ENCODE results near the gene PATL2. TPM values are rescaled to one million over a fixed set of nuclear protein-coding genes. Genes with fewer than 3 reads are reported as not detected.
"Not testable (repeated sequence)": the region's sequence is repeated elsewhere in the genome, so short reads cannot be mapped to it uniquely, and the experiment has no call there.

PATL2 gene
- total and polyA plus RNA-seq, 10 donors = 17.0 to 64.2 (median 28.9) TPM

GRCh38 chr15:44697014-44697413 lies 14.1 kb downstream of the PATL2 start:
- peak overlapping the region in 1 of 8 donors; percentile 6 for H3K27ac ChIP-seq
- no peak for DNase-seq
- TF ChIP-seq CTCF (IDR thresholded peaks at IDR 0.05 in 8 of 11, conservative IDR thresholded peaks at IDR 0.05 in 3 of 11) (no peak), POLR2A (IDR thresholded peaks at IDR 0.05) (no peak), POLR2AphosphoS5 (IDR thresholded peaks at IDR 0.05) (no peak)
- no peak overlapping the region for H3K4me3 ChIP-seq
- H3K9me3 ChIP-seq = peaks cover 0 to 27% (median 20%) of the 10 kb centered on the region in 8 donors
- intact Hi-C loops (cut with DNase I; ENCODE audit: low total_unique reads) = no loop called here
- H3K27me3 ChIP-seq (replicated peaks in 1 of 7) = no peaks in the 10 kb centered on the region
- H3K36me3 ChIP-seq = no peaks in the 10 kb centered on the region
- H3K4me1 ChIP-seq = peaks cover 0 to 6% (median 0%) of the 10 kb centered on the region in 6 donors

GRCh38 chr15:44695294-44695693 lies 15.8 kb downstream of the PATL2 start:
- WGBS, 5 donors = 79 to 88% (median 85%) methylated on average over 3 of the region's 3 CpGs
- Histone ChIP-seq H3K4me3 (no peak overlapping the region), H3K27ac (peak overlapping the region in 5 of 8 donors; percentile 8 to 50 (median 22)), H3K4me1 (peaks cover 0 to 12% (median under 1%) of the 10 kb centered on the region in 6 donors), H3K9me3 (peaks cover 0 to 17% (median 7%) of the 10 kb centered on the region in 8 donors), H3K36me3 (no peaks in the 10 kb centered on the region), H3K27me3 (replicated peaks in 1 of 7) (no peaks in the 10 kb centered on the region)
- TF ChIP-seq CTCF (IDR thresholded peaks at IDR 0.05 in 8 of 11, conservative IDR thresholded peaks at IDR 0.05 in 3 of 11) = no peak
- no peak for TF ChIP-seq POLR2A (IDR thresholded peaks at IDR 0.05)
- TF ChIP-seq POLR2AphosphoS5 (IDR thresholded peaks at IDR 0.05) = no peak
- DNase-seq = no peak
- intact Hi-C loops (cut with DNase I; ENCODE audit: low total_unique reads) = no loop called here

- intact Hi-C loops (cut with DNase I; ENCODE audit: low total_unique reads) = no loop called here
- H3K4me1 ChIP-seq = peaks cover 0 to 19% (median 2%) of the 10 kb centered on the region in 6 donors
- peaks cover 0 to 8% (median 2%) of the 10 kb centered on the region in 8 donors for H3K9me3 ChIP-seq
- peak overlapping the region in 2 of 8 donors; percentile 0 to 13 for H3K27ac ChIP-seq
- no peak for DNase-seq
- 88 to 92% (median 91%) methylated on average over 4 of the region's 4 CpGs for WGBS, 5 donors
- H3K27me3 ChIP-seq (replicated peaks in 1 of 7) = no peaks in the 10 kb centered on the region
- no peak for TF ChIP-seq CTCF (IDR thresholded peaks at IDR 0.05 in 8 of 11, conservative IDR thresholded peaks at IDR 0.05 in 3 of 11)
- no peak for TF ChIP-seq POLR2AphosphoS5 (IDR thresholded peaks at IDR 0.05)
- TF ChIP-seq POLR2A (IDR thresholded peaks at IDR 0.05) = no peak
- H3K36me3 ChIP-seq = no peaks in the 10 kb centered on the region
- H3K4me3 ChIP-seq = no peak overlapping the region
These were observed 16.7 kb downstream of the PATL2 start for GRCh38 chr15:44694416-44694815.

GRCh38 chr15:44692659-44693058 lies 18.5 kb downstream of the PATL2 start:
- Histone ChIP-seq H3K27me3 (replicated peaks in 1 of 7) (no peaks in the 10 kb centered on the region), H3K9me3 (peaks cover 0 to 15% (median 3%) of the 10 kb centered on the region in 8 donors), H3K27ac (no peak overlapping the region), H3K36me3 (no peaks in the 10 kb centered on the region), H3K4me1 (peaks cover 0 to 19% (median 2%) of the 10 kb centered on the region in 6 donors), H3K4me3 (no peak overlapping the region)
- TF ChIP-seq POLR2AphosphoS5 (IDR thresholded peaks at IDR 0.05) (no peak), CTCF (IDR thresholded peaks at IDR 0.05 in 8 of 11, conservative IDR thresholded peaks at IDR 0.05 in 3 of 11) (no peak), POLR2A (IDR thresholded peaks at IDR 0.05) (no peak)
- WGBS, 5 donors = 89 to 100% (median 95%) methylated on average over 1 of the region's 1 CpG
- intact Hi-C loops (cut with DNase I; ENCODE audit: low total_unique reads) = no loop called here
- no peak for DNase-seq

GRCh38 chr15:44690245-44690644 lies 20.9 kb downstream of the PATL2 start:
- intact Hi-C loops (cut with DNase I; ENCODE audit: low total_unique reads) = not testable (repeated sequence)

GRCh38 chr15:44689318-44689717 lies 21.8 kb downstream of the PATL2 start:
- H3K36me3 ChIP-seq; H3K4me3 ChIP-seq; H3K27me3 ChIP-seq (replicated peaks in 1 of 7); intact Hi-C loops (cut with DNase I; ENCODE audit: low total_unique reads); H3K27ac ChIP-seq; DNase-seq: not testable (repeated sequence)
- H3K4me1 ChIP-seq = peaks cover 0 to 15% (median 3%) of the 10 kb centered on the region in 6 donors
- H3K9me3 ChIP-seq = peaks cover 0 to 42% (median 3%) of the 10 kb centered on the region in 8 donors
- WGBS, 5 donors = 85 to 94% (median 90%) methylated on average over 2 of the region's 2 CpGs

More at GRCh38 chr15:44690245-44690644, 20.9 kb downstream of the PATL2 start:
- not testable (repeated sequence) for H3K36me3 ChIP-seq; H3K4me3 ChIP-seq; H3K27ac ChIP-seq; H3K27me3 ChIP-seq (replicated peaks in 1 of 7); DNase-seq
- WGBS, 5 donors = 4 to 20% (median 12%) methylated on average over 1 of the region's 1 CpG
- peaks cover 0 to 13% (median 2%) of the 10 kb centered on the region in 6 donors for H3K4me1 ChIP-seq
- peaks cover 0 to 33% (median 3%) of the 10 kb centered on the region in 8 donors for H3K9me3 ChIP-seq

Data from spleen (tissue), 11 donors.